C4-2B (cell line): ENCODE measurements around the gene SERINC5.

Source experiments
- ZFX ChIP-seq: fragments of 450-650 bp; IDR thresholded peaks from 2 replicates; pipeline ENCODE4 v1.6.1; 2017
- TF ChIP-seq, protein P1 (sequence below): fragments of 450-650 bp; conservative IDR thresholded peaks from 2 replicates; pipeline ENCODE4 v1.5.1; 2017; ENCODE audit warnings: mild to moderate bottlenecking

DNA sequence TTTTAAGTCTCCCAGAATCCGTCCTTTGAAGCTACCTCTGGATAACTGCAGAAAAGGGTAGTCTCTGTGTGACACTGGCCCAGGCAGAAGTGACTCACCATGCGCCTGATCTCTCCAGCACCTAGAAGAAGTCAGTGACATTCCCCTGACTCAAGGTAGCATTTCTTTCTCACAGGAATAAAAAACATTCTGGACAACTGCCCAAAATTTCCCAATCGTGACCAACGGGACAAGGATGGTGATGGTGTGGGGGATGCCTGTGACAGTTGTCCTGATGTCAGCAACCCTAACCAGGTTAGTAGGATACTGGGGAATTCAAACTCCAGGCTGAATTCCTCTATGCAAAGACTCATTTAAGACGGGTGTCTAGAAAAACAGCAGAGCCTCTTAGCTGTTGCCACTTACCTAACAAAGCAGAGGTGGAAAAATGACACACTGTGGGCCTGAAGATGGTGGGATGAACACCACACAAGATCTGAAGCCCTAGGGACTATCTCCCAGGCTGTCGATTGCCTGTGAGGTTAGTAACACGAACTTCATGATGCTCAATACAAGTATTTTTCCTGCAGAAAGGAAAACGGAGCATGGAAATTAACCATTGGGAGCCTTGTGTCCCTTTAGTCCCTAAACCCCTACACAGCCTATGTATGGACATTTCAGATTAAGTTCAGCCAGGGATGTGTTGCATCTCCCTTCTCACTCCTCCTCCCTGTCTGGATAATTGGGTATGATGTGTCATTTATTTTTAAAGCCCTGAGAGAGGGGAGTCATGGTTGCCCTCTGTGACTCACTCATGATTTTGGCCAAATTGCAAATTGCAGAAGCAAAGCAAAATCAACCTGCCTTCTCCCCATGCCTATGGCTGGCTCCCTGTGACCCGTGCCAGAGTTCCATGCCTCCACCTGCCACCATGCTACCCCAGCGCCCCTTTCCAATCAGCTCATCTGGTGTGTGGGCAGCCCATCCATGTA, 183.5 kb downstream of the SERINC5 start:
- TF ChIP-seq, protein P1, sequence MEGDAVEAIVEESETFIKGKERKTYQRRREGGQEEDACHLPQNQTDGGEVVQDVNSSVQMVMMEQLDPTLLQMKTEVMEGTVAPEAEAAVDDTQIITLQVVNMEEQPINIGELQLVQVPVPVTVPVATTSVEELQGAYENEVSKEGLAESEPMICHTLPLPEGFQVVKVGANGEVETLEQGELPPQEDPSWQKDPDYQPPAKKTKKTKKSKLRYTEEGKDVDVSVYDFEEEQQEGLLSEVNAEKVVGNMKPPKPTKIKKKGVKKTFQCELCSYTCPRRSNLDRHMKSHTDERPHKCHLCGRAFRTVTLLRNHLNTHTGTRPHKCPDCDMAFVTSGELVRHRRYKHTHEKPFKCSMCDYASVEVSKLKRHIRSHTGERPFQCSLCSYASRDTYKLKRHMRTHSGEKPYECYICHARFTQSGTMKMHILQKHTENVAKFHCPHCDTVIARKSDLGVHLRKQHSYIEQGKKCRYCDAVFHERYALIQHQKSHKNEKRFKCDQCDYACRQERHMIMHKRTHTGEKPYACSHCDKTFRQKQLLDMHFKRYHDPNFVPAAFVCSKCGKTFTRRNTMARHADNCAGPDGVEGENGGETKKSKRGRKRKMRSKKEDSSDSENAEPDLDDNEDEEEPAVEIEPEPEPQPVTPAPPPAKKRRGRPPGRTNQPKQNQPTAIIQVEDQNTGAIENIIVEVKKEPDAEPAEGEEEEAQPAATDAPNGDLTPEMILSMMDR = no peak
- no peak for TF ChIP-seq ZFX
